ENCODE results near the gene SOS1.

DNA sequence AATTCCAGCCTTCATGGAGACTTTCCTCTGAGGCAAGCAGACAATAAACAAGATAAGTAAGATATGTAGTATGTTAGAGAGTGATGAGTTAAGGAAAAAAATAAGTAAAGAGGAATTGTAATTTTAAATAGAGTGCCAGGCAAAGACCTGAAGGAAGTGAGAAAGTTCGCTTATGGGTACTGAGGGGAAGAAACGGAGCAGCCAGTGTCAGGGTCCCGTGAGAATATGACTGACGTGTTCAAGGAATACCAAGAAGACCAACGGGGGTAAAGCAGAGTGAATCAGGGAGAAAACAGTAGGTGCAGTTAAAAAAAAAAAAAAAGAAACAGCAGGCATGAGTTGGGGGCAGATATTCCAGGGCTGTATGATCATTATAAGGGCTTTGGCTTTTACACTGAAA lies 186.1 kb downstream of the SOS1 start:
- TF ChIP-seq POLR2A (IDR thresholded peaks at IDR 0.05) (no peak), POLR2AphosphoS5 (IDR thresholded peaks at IDR 0.05) (no peak)
- TF ChIP-seq, protein P1, sequence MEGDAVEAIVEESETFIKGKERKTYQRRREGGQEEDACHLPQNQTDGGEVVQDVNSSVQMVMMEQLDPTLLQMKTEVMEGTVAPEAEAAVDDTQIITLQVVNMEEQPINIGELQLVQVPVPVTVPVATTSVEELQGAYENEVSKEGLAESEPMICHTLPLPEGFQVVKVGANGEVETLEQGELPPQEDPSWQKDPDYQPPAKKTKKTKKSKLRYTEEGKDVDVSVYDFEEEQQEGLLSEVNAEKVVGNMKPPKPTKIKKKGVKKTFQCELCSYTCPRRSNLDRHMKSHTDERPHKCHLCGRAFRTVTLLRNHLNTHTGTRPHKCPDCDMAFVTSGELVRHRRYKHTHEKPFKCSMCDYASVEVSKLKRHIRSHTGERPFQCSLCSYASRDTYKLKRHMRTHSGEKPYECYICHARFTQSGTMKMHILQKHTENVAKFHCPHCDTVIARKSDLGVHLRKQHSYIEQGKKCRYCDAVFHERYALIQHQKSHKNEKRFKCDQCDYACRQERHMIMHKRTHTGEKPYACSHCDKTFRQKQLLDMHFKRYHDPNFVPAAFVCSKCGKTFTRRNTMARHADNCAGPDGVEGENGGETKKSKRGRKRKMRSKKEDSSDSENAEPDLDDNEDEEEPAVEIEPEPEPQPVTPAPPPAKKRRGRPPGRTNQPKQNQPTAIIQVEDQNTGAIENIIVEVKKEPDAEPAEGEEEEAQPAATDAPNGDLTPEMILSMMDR (IDR thresholded peaks at IDR 0.05): no peak

All from gastroesophageal sphincter (tissue), 3 donors.